GM12875 (cell line): ENCODE results near the gene COA7.
"Not testable (repeated sequence)": the region's sequence is repeated elsewhere in the genome, so short reads cannot be mapped to it uniquely, and the experiment has no call there.

ENCODE experiments used
- H3K4me3 ChIP-seq: one replicate; pipeline ENCODE4 v1.5.1; 2011; ENCODE audit warnings: low read depth, low read length, control low read depth
- CTCF ChIP-seq: IDR thresholded peaks from 2 replicates; pipeline ENCODE4 v1.5.1; 2011; ENCODE audit warnings: low read depth, mild to moderate bottlenecking, control low read depth, inconsistent platforms, low read length, moderate library complexity, borderline replicate concordance; ENCODE audit not compliant: insufficient read depth

COA7 gene

DNA sequence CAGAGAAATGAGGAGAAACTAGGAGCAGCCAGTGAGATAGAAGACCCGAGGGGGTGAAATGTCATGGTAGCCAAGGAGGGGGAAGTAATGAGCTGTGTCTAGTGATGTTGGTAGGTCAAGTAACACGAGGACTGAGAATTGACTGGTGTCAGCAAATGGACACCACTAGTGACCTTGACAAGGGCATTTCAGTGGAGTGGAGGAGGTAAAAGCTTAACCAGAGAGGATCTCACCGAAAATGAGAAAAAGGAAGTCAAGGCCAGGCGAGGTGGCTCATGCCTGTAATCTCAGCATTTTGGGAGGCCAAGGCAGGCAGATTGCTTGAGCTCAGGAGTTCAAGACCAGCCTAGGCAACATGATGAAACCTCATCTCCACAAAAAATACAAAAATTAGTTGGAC, 25.1 kb upstream of the COA7 start:
- no peak overlapping the region for H3K4me3 ChIP-seq
- TF ChIP-seq CTCF = no peak

DNA sequence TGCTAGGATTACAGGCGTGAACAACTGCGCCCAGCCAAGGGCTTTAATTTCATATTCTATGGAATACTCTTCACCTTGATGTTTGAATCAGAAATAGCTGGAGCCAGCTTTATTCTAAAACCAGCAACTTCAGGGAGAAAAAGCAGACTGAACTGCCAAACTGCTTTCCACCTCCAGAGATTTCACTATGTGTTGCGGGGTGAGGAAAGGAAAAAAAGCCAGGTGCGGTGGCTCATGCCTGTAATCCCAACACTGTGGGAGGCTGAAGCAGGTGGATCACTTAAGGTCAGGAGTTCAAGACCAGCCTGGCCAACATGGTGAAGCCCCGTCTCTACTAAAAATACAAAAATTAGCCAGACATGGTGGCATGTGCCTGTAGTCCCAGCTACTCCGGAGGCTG, 17.1 kb upstream of the COA7 start:
- not testable (repeated sequence) for H3K4me3 ChIP-seq

DNA sequence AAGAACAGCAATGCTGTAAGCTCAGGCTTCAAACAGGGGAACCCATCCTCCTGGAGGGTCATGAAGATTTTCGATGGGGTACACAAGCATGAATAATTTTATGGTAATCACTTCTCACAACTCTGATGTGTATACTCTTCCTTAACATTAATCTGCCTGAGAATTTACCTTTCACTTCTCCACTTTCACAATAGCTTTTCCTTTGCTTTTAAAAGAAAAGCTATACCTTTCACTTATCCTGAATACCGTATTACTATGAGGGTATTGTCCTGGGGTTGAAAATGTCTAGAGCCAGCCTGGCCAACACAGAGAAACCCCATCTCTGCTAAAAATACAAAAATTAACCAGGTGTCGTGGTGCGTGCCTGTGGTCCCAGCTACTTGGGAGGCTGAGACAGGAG, 15.4 kb upstream of the COA7 start:
- no peak overlapping the region for H3K4me3 ChIP-seq
- no peak for TF ChIP-seq CTCF

DNA sequence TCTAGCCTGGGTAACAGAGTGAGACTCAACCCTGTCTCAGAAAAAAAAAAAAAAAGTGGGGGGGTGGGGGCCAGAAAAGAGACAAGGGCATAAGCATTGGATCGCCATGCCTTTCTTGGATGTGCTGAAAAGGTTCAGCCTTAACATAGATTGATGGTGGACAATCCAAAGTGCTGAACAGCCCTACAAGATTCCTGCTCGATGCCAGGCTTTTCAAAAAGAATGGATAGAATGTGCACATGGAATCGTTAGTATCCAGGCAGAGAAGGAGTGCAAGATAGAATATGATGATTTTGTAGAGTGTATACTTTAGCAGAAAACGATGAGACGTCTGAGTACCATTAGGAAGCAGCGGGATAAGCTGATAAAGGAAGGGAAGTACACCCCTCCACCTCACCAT, 10.9 kb upstream of the COA7 start:
- H3K4me3 ChIP-seq = no peak overlapping the region
- TF ChIP-seq CTCF = no peak

DNA sequence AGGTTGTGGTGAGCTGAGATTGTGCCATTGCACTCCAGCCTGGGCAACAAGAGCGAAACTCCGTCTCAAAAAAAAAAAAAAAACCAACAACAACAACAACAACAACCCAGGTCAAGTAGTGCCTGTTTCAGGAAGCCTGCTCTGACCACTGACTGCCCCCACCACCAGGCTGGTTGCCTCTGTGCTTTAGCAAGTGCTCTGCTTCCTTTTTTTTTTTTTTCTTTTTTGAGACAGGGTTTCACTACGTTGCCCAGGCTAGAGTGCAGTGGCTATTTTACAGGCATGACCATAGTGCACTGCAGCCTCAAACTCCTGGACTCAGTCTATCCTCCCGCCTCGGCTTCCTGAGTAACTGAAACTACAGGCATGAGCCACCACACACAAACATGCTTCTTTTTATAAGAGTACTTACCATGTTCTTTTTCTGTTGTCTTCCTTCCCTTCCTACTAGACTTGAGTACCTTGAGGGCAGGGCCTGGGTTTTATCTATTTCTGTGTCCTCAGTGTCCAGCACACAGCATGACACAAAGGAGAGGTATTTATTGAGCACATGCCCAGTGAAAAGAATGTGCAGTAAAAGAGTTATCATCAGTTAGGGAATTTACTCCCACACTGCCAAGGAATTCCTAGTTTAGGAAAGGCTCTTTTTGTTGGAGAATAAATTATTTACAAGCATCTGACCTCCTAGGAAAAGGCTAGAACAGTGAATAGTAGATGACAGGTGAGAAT, 9.9 kb upstream of the COA7 start:
- no peak for TF ChIP-seq CTCF

GRCh38 chr1:52706941-52707926, 9.1 kb upstream of the COA7 start:
- no peak for TF ChIP-seq CTCF
- H3K4me3 ChIP-seq = no peak overlapping the region

More for the DNA sequence above, 9.9 kb upstream of the COA7 start:
- no peak overlapping the region for H3K4me3 ChIP-seq

DNA sequence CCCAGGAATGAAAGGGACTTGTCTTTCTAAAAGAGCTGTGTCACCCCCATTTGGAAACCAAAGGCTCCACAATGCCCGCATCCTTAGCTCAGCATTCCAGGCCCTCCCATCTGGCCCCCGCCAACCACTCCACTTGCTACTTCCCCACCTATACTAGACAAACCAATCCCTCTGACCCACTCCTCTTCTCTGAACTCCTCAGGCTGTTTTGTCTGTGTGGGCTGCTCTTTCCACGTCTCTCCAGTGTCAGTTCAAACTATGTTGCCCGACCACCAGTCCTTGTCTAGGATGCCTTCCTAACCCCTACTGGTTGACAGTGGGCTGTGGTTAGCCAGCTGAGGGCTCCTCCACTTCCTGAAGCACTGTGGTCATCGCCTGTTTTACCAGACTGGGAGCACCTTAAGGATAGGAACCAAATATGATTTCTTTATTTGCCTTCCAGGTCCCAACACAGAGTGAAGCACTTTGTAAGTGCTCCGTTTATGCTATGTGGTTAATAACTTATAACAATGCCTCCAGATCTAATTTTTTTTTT, 8.1 kb upstream of the COA7 start:
- no peak overlapping the region for H3K4me3 ChIP-seq
- no peak for TF ChIP-seq CTCF
